C4-2B (cell line): Measurements from ENCODE around the gene TMEM185B.

Experiments
- ZFX ChIP-seq: fragments of 450-650 bp; IDR thresholded peaks from 2 replicates; pipeline ENCODE4 v1.6.1; 2017
- TF ChIP-seq, protein P1 (sequence below): fragments of 450-650 bp; conservative IDR thresholded peaks from 2 replicates; pipeline ENCODE4 v1.5.1; 2017; ENCODE audit warnings: mild to moderate bottlenecking

DNA sequence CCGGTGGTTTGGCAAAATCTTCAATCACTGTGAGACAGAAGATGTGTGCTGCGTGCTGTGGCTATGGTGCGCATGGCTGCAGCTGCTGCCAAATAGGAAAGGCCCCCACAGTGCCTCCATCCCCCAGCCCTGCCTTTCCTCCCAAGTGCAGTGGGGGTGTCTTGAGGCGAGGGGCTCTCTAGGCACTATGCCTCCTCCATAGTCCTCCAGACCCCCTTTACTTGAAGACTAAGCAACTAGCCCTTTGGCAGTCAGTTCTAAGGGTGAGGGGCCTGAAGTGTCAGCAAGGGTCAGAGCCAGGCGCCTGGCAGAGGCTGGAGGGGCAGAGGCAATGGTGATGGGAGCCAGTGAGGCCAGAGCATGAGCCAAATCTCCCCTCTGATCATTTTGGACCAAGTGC is 13.6 kb upstream of the TMEM185B start:
- TF ChIP-seq ZFX: no peak
- TF ChIP-seq, protein P1, sequence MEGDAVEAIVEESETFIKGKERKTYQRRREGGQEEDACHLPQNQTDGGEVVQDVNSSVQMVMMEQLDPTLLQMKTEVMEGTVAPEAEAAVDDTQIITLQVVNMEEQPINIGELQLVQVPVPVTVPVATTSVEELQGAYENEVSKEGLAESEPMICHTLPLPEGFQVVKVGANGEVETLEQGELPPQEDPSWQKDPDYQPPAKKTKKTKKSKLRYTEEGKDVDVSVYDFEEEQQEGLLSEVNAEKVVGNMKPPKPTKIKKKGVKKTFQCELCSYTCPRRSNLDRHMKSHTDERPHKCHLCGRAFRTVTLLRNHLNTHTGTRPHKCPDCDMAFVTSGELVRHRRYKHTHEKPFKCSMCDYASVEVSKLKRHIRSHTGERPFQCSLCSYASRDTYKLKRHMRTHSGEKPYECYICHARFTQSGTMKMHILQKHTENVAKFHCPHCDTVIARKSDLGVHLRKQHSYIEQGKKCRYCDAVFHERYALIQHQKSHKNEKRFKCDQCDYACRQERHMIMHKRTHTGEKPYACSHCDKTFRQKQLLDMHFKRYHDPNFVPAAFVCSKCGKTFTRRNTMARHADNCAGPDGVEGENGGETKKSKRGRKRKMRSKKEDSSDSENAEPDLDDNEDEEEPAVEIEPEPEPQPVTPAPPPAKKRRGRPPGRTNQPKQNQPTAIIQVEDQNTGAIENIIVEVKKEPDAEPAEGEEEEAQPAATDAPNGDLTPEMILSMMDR: no peak
